ENCODE data around the gene MGP. TPM values are rescaled to one million over a fixed set of nuclear protein-coding genes. Genes with fewer than 3 reads are reported as not detected.

MGP gene
- total and polyA plus RNA-seq, 2 of the 13 experiments (the other 11 are each of a cell fraction or from before 2014, with no cell fraction given): not detected

DNA sequence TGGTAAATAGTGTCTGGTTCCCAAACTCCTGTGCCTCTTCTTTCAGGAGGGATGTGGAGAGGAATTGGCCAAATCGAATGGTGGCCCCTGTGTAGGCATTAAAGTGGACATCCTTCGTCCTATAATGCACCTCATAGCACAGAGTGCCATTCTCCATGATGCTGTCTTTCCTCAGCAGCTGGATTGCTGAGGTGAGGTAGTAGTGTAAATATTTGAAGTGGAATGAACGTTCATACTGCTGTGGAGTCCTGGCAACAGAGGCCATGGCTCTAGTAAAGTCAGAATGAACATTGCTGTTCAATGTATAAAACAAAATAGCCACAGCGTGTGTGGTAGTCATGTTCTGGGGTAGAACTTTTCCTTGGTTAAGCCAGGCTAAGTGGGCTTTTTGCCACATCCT is 45.0 kb downstream of the MGP start (continued):
- TF ChIP-seq ZBTB1 (CRISPR knock-in tag; IDR thresholded peaks at IDR 0.05; ENCODE audit: borderline replicate concordance) (no peak), PHF20 (CRISPR knock-in tag; IDR thresholded peaks at IDR 0.05) (no peak), HOMEZ (CRISPR knock-in tag; IDR thresholded peaks at IDR 0.05; ENCODE audit: low read depth) (peak; percentile 66; the same call in 1 of the 2 replicates), GLI4 (CRISPR knock-in tag; IDR thresholded peaks at IDR 0.05; ENCODE audit: borderline replicate concordance) (no peak), MAFG (CRISPR knock-in tag; IDR thresholded peaks at IDR 0.05) (no peak), NFKB2 (CRISPR knock-in tag; IDR thresholded peaks at IDR 0.05; ENCODE audit: borderline replicate concordance) (no peak), JARID2 (CRISPR knock-in tag; IDR thresholded peaks at IDR 0.05; ENCODE audit: insufficient replicate concordance) (no peak), ZNF703 (CRISPR knock-in tag; IDR thresholded peaks at IDR 0.05; ENCODE audit: borderline replicate concordance) (no peak), IKZF4 (CRISPR knock-in tag; IDR thresholded peaks at IDR 0.05; ENCODE audit: borderline replicate concordance, low read depth, not compliant biosample characterization) (no peak)

DNA sequence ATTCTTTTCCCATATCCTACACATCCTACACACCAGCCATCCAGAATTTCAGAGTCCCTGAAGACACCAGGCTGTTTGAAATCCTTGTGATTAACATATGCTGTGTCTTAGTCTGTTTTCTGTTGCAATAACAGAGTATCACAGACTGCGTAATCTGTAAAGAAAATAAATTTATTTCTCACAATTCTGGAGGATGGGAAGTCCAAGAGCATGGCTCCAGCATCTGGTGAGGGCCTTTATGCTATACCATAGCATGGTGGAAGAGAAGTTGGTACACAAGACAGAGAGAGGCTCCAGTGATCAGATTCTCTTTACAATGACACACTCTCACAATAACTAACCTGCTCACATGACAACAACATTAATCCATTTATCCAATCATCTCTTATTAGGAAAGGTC is 46.4 kb downstream of the MGP start:
- Histone ChIP-seq H3K79me2 (ENCODE audit: insufficient read depth, low read length) (peaks cover 39% of the 10 kb centered on the region), H3K9me3 (ENCODE audit: low read length) (no peaks in the 10 kb centered on the region), H3K4me1 (ENCODE audit: insufficient read depth, low read length) (peaks cover 77% of the 10 kb centered on the region), H3K9ac (ENCODE audit: insufficient read depth, low read depth, low read length) (no peak overlapping the region), H3K4me2 (ENCODE audit: low read depth, low read length) (no peak overlapping the region), H3K27ac (ENCODE audit: extremely low read length, insufficient read depth, low read length) (no peak overlapping the region), H3K4me3 (replicated peaks in 1 of 3; ENCODE audit: insufficient read depth in 1 of 3, low read depth in 2 of 3, low read length in 3 of 3) (no peak overlapping the region), H3K27me3 (ENCODE audit: control insufficient read depth in 1 of 2, insufficient read depth in 2 of 2, low read length in 2 of 2) (no peaks in the 10 kb centered on the region; a peak in 1 of 5 replicates), H4K20me1 (ENCODE audit: insufficient read depth, low read length) (no peaks in the 10 kb centered on the region), H2AFZ (ENCODE audit: low read length) (no peak overlapping the region), H3K36me3 (replicated peaks in 1 of 2; ENCODE audit: control insufficient read depth in 1 of 2, insufficient read depth in 2 of 2, low read length in 2 of 2) (peaks cover 2 to 16% of the 10 kb centered on the region in 2 experiments; a peak in 3 of 5 replicates)
- ChIA-PET CTCF (ENCODE audit: low intra/inter-chr PET ratio, low total read pairs) (no interaction called here), POLR2A (interaction anchor here (1.9 to 2.0 kb wide), 2 partner anchors 36 to 68 kb away, joined by 6 to 7 read pairs; partner anchors contain the start of genes C12orf60 and WBP11)
- no peak for FAIRE-seq
- no TSS peak for BruUV-seq (replicated peaks)
- no peak for ATAC-seq
- DNase-seq (ENCODE audit: low spot score): no peak
- WGBS (ENCODE audit: low lambda C conversion rate): 93% methylated on average over 1 of the region's 1 CpG
- in situ Hi-C loops (cut with HindIII; ENCODE audit: extremely low pct_ligation_motif_present, low pct_unique_long_range_greater_than_20kb): no loop called here
- TF ChIP-seq CENPT (CRISPR knock-in tag; IDR thresholded peaks at IDR 0.05; ENCODE audit: low read depth) (no peak), ISL2 (CRISPR knock-in tag; IDR thresholded peaks at IDR 0.05) (no peak), ZNF564 (CRISPR knock-in tag; IDR thresholded peaks at IDR 0.05) (peak; percentile 97; the same call in 1 of the 2 replicates)
- intact Hi-C loops (cut with micrococcal nuclease; ENCODE audit: unreplicated experiment): no loop called here
